Activated CD8-positive, alpha-beta T cell treated with anti-CD3 and anti-CD28 coated beads, Interleukin-2, amount 10 ng/mL, durations not matched to agents 7 days and 5 days (primary cell): ENCODE results near the gene ESYT2. TPM values are rescaled to one million over a fixed set of nuclear protein-coding genes. Genes with fewer than 3 reads are reported as not detected.

Experiments used
- ATAC-seq: fragments of 150-1000 bp; cut with Tn5 transposase; one replicate; pipeline ENCODE4 v1.10.0; 2021; ENCODE audit warnings: moderate library complexity
- CTCF ChIA-PET: fragments of 350-600 bp; sonication (Branson Sonifier 250); formaldehyde crosslinking; loops from one replicate; lab custom pipeline; 2021; ENCODE audit warnings: antibody characterized with exemption; lab: Charles Lee
- POLR2A ChIA-PET: fragments of 350-600 bp; sonication (Branson Sonifier 250); formaldehyde crosslinking; loops from one replicate; lab custom pipeline; 2021; ENCODE audit warnings: antibody characterized with exemption; lab: Charles Lee
- DNase-seq: peaks from one replicate; pipeline ENCODE4 v3.0.0-alpha.2; 2020
- H3K27ac Mint-ChIP-seq: one replicate; pipeline ENCODE4 v1.8.0; 2021; ENCODE audit warnings: mild to moderate bottlenecking, mixed read lengths
- H3K27me3 Mint-ChIP-seq: one replicate; pipeline ENCODE4 v1.8.0; 2021; ENCODE audit warnings: low read depth, mixed read lengths
- H3K36me3 Mint-ChIP-seq: one replicate; pipeline ENCODE4 v1.8.0; 2021; ENCODE audit warnings: low read depth, mixed read lengths
- H3K4me1 Mint-ChIP-seq: one replicate; pipeline ENCODE4 v1.8.0; 2021; ENCODE audit warnings: low read depth, mixed read lengths
- H3K4me3 Mint-ChIP-seq: one replicate; pipeline ENCODE4 v1.8.0; 2021; ENCODE audit warnings: mild to moderate bottlenecking, mixed read lengths
- H3K9me3 Mint-ChIP-seq: one replicate; pipeline ENCODE4 v1.8.0; 2022; ENCODE audit warnings: mixed read lengths; ENCODE audit not compliant: insufficient read depth
- total RNA-seq, 2 experiments: library from RNA; stranded (reverse); gene quantifications; one replicate each; pipeline ENCODE4 v1.2.3, GENCODE V29; 2021

The ESYT2 gene
- total RNA-seq, 2 experiments from 2014 or later, result 85.0 to 85.9 TPM

DNA sequence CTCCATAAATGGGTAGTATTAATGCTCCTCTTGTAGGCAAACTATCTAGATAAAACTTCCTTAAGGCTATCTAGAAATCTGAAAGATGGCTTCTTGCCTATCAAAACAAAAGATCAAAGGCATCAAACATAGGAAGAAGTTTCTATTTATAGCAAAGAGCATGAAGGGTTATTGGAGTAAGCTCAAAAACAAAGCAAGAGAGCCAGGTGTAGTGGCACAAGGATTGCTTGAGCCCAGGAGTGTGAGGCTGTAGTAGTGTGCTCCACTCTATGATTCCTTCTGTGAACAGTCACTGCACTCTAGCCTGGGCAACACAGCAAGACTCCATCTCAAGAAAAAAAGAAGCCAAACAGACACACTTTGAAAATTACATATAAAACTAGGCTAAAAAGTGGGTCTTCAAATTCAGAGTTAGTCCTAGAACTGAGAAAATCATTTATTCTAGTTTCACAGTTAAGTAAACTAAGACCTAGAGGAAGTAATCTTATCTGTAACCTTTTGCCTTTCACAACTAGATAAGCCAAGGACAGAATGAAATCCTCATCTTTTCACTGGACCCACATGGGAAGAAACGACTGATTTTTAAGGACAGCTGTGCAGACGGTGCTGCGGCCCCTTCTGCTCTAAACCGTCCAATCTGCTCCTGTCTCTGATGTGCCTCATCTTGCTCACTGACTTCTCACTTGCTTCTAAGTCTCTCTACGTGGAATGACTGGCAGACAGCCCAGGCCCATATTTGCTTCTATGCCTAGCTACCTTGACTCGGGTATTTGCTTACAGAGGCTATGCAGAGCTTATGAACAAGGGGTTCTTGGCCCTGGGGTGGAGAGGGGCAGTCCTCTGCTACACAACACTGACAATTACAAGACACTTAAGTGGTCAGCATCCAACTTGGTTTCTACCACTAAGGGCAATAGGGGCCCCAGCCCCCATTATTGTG lies 50.0 kb downstream of the ESYT2 start:
- Mint-ChIP-seq H3K27me3 (no peaks in the 10 kb centered on the region), H3K9me3 (no peaks in the 10 kb centered on the region), H3K27ac (peak overlapping the region; percentile 48), H3K4me3 (no peak overlapping the region), H3K36me3 (peaks cover 34% of the 10 kb centered on the region), H3K4me1 (peaks cover 14% of the 10 kb centered on the region)
- ChIA-PET CTCF (no interaction called here), POLR2A (no interaction called here)
- ATAC-seq, result peak; percentile 41
- DNase-seq, result no peak

DNA sequence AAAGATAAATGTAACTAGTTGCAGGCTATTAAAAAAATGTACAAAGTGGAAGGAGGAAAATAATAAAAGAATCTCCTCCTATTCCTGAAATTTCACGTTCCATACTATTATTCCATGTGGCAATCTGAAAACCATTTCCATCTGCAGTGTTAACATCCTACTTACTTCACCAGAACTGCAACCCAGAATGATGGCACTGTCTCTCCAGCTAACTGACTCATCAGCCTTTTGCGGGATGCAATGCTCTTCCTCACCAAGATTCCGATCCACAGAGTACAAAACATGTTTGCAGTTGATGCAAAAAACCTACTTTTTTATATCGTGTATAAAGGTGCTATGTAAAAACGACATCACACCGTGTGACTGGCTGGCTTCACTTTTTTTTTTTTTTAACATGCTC lies 50.8 kb downstream of the ESYT2 start:
- POLR2A ChIA-PET, result interaction anchor here (0.6 kb wide), 1 partner anchor 73 kb away, joined by 3 read pairs; no protein-coding TSS in a partner anchor
- H3K36me3 Mint-ChIP-seq, result peaks cover 35% of the 10 kb centered on the region
- DNase-seq, result no peak
- H3K9me3 Mint-ChIP-seq, result no peaks in the 10 kb centered on the region
- H3K4me3 Mint-ChIP-seq, result no peak overlapping the region
- no peaks in the 10 kb centered on the region for H3K27me3 Mint-ChIP-seq
- CTCF ChIA-PET, result no interaction called here
- no peak overlapping the region for H3K27ac Mint-ChIP-seq
- peaks cover 14% of the 10 kb centered on the region for H3K4me1 Mint-ChIP-seq
- no peak for ATAC-seq

GRCh38 chr7:158777793-158778192 lies 51.5 kb downstream of the ESYT2 start:
- no peak overlapping the region for H3K27ac Mint-ChIP-seq
- H3K9me3 Mint-ChIP-seq, result no peaks in the 10 kb centered on the region
- H3K27me3 Mint-ChIP-seq, result no peaks in the 10 kb centered on the region
- DNase-seq, result no peak
- peaks cover 15% of the 10 kb centered on the region for H3K4me1 Mint-ChIP-seq
- POLR2A ChIA-PET, result no interaction called here
- H3K36me3 Mint-ChIP-seq, result peaks cover 41% of the 10 kb centered on the region
- CTCF ChIA-PET, result no interaction called here
- ATAC-seq, result no peak
- H3K4me3 Mint-ChIP-seq, result no peak overlapping the region

DNA sequence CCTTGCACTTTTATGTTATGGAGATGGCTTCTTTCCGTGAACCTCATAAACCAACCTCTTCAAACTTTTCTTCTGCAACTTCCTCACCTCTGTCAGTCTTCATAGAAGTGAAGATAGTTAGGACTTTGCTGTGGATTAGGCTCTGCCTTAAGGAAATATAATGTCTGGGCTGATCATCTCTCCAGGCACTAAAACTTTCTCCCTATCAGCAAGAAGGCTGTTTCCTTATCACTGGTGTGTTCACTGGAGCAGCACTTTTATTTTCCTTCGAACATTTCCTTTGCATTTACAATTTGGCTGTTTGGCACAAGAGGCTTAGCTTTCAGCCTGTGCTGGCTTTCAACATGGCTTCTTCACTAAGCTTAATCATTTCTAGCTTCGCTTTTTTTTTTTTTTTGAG lies 52.8 kb downstream of the ESYT2 start:
- H3K9me3 Mint-ChIP-seq, result no peaks in the 10 kb centered on the region
- ChIA-PET POLR2A (interaction anchor here (0.8 to 0.9 kb wide), 2 partner anchors 18 to 53 kb away, joined by 3 read pairs; partner anchors contain the start of gene ESYT2), CTCF (interaction anchor here (0.6 kb wide), 1 partner anchor 9 kb away, joined by 3 read pairs; no protein-coding TSS in a partner anchor)
- H3K4me1 Mint-ChIP-seq, result peaks cover 15% of the 10 kb centered on the region
- H3K36me3 Mint-ChIP-seq, result peaks cover 53% of the 10 kb centered on the region
- peak overlapping the region; percentile 10 for H3K27ac Mint-ChIP-seq
- DNase-seq (no peak), ATAC-seq (no peak)
- no peaks in the 10 kb centered on the region for H3K27me3 Mint-ChIP-seq
- H3K4me3 Mint-ChIP-seq, result no peak overlapping the region

GRCh38 chr7:158774952-158775351 lies 54.4 kb downstream of the ESYT2 start:
- Mint-ChIP-seq H3K4me1 (peaks cover 15% of the 10 kb centered on the region), H3K27me3 (no peaks in the 10 kb centered on the region), H3K27ac (no peak overlapping the region), H3K4me3 (no peak overlapping the region), H3K9me3 (no peaks in the 10 kb centered on the region), H3K36me3 (peaks cover 59% of the 10 kb centered on the region)
- DNase-seq, result no peak
- CTCF ChIA-PET, result interaction anchor here (1.0 to 2.4 kb wide), 3 partner anchors 10 to 202 kb away, joined by 3 to 6 read pairs (median 3); no protein-coding TSS in a partner anchor
- POLR2A ChIA-PET, result no interaction called here
- ATAC-seq, result no peak

DNA sequence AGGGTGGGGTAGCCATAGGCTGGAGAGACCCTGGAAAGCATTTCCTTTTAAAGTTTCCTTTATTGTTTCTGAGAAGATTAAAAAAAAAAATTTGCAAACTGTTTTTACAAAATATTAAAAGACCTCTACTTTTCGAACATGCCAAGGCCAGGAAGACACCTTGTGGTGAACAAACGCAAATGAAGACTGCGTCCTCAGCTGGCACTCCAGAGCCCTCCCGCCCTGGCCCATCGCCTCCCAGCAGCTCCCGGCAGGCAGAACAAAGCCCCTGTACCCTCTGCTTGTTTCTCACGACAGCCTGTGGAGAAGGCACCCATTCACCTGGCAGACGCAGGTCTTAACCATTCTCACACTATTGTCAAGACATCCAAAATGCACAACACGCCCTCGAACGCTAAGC lies 56.4 kb downstream of the ESYT2 start:
- Mint-ChIP-seq H3K27me3 (no peaks in the 10 kb centered on the region), H3K4me1 (peaks cover 15% of the 10 kb centered on the region), H3K27ac (no peak overlapping the region), H3K9me3 (no peaks in the 10 kb centered on the region), H3K4me3 (no peak overlapping the region), H3K36me3 (peaks cover 58% of the 10 kb centered on the region)
- DNase-seq (peak; percentile 15), ATAC-seq (no peak)
- POLR2A ChIA-PET, result no interaction called here
- CTCF ChIA-PET, result interaction anchor here (2.4 kb wide), 1 partner anchor 204 kb away, joined by 6 read pairs; no protein-coding TSS in a partner anchor

GRCh38 chr7:158771213-158771834 lies 58.0 kb downstream of the ESYT2 start:
- CTCF ChIA-PET, result no interaction called here
- peaks cover 20% of the 10 kb centered on the region for H3K4me1 Mint-ChIP-seq
- peak; percentile 12 for DNase-seq
- H3K27ac Mint-ChIP-seq, result no peak overlapping the region
- POLR2A ChIA-PET, result no interaction called here
- no peaks in the 10 kb centered on the region for H3K9me3 Mint-ChIP-seq
- no peaks in the 10 kb centered on the region for H3K27me3 Mint-ChIP-seq
- no peak for ATAC-seq
- H3K36me3 Mint-ChIP-seq, result peaks cover 56% of the 10 kb centered on the region
- H3K4me3 Mint-ChIP-seq, result no peak overlapping the region

DNA sequence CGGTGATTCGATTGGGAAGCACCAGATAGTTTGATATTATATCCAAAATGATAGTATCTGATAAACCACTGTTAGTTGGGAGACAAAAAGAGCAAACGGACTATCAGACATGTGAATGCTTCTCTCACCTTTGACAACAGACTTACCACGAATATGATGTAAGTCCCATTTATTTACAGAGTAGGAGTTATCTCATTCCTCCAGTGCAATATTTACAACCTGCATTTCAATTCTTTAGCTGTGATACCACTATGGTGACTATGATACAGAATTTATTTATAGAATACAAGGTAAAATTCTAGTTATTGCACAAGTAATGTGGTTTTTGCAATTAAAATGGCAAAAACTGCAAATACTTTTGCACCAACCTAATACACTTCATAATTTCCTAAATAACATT lies 61.6 kb downstream of the ESYT2 start:
- Mint-ChIP-seq H3K36me3 (peaks cover 52% of the 10 kb centered on the region), H3K4me3 (no peak overlapping the region), H3K27me3 (no peaks in the 10 kb centered on the region), H3K27ac (no peak overlapping the region), H3K4me1 (peaks cover 12% of the 10 kb centered on the region), H3K9me3 (no peaks in the 10 kb centered on the region)
- ChIA-PET POLR2A (interaction anchor here (1.9 kb wide), 1 partner anchor 62 kb away, joined by 4 read pairs; the partner anchor contains the start of gene ESYT2), CTCF (interaction anchor here (0.8 to 1.2 kb wide), 4 partner anchors 8 to 210 kb away, joined by 3 to 5 read pairs (median 4); no protein-coding TSS in a partner anchor)
- ATAC-seq, result no peak
- DNase-seq, result peak; percentile 5

DNA sequence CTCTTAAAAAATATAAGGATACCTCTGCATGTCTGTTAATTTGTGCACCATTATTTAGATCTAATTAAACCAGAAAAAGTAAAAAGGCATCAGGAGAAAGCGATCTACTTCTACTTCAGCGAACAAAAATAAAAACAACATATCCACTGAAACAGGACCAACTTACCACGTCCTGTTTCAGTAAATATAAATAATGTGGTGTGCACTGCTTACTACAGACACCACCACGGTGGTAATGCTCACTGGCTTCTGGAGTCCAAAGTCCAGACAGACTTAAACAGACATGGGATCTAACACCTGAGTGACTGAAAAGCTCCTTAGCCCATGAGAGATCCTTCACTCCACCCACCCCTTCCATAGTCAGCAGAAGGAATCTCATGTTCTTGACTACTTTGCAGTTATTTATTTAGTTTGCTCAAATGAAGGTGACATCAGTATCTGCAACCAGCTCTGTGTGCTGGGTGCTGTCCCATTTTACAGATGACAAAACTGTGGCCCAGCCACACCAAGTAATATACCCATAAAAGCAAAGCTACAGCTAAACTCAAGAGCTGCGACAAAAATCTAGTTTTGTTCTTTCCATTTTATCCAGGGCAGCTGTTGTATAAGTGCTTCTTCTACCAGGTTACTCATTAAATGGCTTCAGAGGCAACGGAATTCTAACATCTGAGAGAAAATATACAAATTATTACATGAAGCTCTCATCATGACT lies 62.6 kb downstream of the ESYT2 start:
- peak overlapping the region; percentile 32 for H3K27ac Mint-ChIP-seq
- no peak overlapping the region for H3K4me3 Mint-ChIP-seq
- ChIA-PET CTCF (interaction anchor here (0.8 to 1.2 kb wide), 4 partner anchors 9 to 211 kb away, joined by 3 to 5 read pairs (median 4); no protein-coding TSS in a partner anchor), POLR2A (interaction anchor here (0.5 to 1.9 kb wide), 3 partner anchors 63 to 142 kb away, joined by 3 to 4 read pairs (median 3); partner anchors contain the start of gene ESYT2)
- H3K27me3 Mint-ChIP-seq, result no peaks in the 10 kb centered on the region
- H3K9me3 Mint-ChIP-seq, result no peaks in the 10 kb centered on the region
- H3K36me3 Mint-ChIP-seq, result peaks cover 48% of the 10 kb centered on the region
- ATAC-seq (no peak), DNase-seq (no peak)
- peaks cover 12% of the 10 kb centered on the region for H3K4me1 Mint-ChIP-seq

DNA sequence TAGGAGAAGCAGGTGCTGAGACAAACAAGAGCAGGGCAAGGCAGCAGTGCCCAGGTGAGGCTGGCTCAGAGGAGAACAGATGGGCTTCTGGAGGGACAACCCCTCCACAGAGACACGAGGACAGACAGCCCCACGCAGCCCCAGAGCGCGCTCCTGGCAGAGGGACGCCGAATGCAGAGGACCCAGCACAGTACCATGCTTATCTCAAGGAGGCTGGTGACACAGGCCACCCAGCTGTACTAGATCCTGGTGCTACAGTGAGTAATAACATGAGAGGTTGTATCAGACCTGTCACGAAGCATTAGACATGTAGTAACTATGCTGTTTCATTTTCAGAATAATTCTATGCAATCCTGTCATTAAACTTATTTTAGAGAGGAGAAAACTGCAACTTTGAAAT lies 64.3 kb downstream of the ESYT2 start:
- DNase-seq (no peak), ATAC-seq (no peak)
- H3K9me3 Mint-ChIP-seq, result no peaks in the 10 kb centered on the region
- CTCF ChIA-PET, result interaction anchor here (1.0 kb wide), 1 partner anchor 9 kb away, joined by 3 read pairs; no protein-coding TSS in a partner anchor
- peaks cover 12% of the 10 kb centered on the region for H3K4me1 Mint-ChIP-seq
- peaks cover 56% of the 10 kb centered on the region for H3K36me3 Mint-ChIP-seq
- no peaks in the 10 kb centered on the region for H3K27me3 Mint-ChIP-seq
- POLR2A ChIA-PET, result no interaction called here
- peak overlapping the region; percentile 34 for H3K27ac Mint-ChIP-seq
- H3K4me3 Mint-ChIP-seq, result no peak overlapping the region

DNA sequence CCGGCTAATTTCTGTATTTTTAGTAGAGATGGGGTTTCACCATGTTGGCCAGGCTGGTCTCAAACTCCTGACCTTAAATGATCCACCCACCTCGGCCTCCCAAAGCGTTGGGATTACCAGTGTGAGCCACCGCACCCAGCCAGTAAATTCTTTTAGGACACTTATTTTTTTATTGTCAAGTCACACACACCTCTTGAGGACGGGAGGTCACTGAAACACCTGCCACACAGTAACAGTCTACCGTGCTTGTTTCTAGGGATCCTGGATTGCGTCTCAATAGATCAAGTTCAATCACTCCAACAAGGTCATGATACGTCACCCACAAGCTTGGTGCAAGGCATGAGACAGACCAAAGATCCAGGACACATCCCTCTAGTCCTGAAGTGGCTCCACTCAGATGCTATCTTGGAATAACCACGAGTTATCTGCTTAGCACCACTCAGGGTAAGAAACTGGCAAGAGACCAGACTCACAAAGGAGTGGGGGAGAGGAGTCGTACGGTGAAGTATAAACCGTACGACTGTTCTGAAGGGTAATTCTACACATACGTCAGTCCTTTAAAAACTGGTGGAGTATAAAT lies 65.8 kb downstream of the ESYT2 start:
- ChIA-PET CTCF (no interaction called here), POLR2A (no interaction called here)
- Mint-ChIP-seq H3K4me3 (no peak overlapping the region), H3K9me3 (no peaks in the 10 kb centered on the region), H3K27ac (no peak overlapping the region), H3K4me1 (peaks cover 12% of the 10 kb centered on the region), H3K27me3 (no peaks in the 10 kb centered on the region), H3K36me3 (peaks cover 68% of the 10 kb centered on the region)
- ATAC-seq, result no peak
- peak; percentile 5 for DNase-seq
